Measurements from ENCODE around the gene GLDN. TPM values are rescaled to one million over a fixed set of nuclear protein-coding genes. Genes with fewer than 3 reads are reported as not detected.
A peak's percentile ranks its signal among the peaks of the same experiment; 100 is the strongest.

GLDN gene
- total and polyA plus RNA-seq, 10 of the 15 experiments (the other 5 are each of a cell fraction or from before 2014, with no cell fraction given): 0.13 TPM; not detected in 9

DNA sequence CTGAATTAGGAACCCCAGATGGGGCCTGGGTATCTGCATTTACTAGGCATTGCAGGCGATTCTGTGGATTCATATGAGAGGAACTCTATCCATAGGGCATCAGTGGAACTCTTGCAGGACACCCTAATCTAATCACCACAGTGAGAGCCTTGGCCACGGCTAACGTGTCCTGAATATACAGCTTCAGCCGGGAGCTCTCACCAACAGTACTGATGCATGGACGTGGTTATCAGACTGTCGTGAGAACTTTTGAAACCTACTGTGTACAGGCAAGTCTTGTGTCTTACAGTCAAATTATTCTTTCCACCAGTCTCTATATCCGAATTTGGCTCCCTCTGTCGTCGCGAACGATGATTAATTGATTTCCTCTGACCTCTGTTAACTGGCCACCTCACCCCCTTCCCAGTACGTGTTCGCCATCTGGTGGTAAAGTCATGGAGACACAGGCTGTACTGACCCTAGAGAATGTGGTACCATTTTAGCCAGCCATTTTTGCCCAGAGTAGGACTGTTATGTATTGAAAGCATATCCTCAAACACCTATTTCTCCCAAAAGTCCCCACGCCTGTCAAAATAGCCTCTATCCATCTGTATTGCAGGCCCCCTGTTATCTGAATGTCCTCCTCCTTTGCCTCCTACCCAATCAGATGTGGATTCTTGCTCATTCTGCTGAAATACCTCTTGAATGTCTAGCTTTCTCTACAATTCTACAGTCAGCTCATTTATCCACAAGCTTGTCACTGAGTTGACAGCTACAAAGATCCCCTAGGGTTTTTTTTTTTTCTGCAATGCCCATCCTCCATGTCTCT lies 39.7 kb downstream of the GLDN start:
- no peak overlapping the region for H3K4me2 ChIP-seq (ENCODE audit: control insufficient read depth, insufficient read depth)
- FAIRE-seq: peak; percentile 98
- TF ChIP-seq, protein P1, sequence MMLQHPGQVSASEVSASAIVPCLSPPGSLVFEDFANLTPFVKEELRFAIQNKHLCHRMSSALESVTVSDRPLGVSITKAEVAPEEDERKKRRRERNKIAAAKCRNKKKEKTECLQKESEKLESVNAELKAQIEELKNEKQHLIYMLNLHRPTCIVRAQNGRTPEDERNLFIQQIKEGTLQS (IDR thresholded peaks at IDR 0.05; ENCODE audit: borderline replicate concordance, extremely low read depth, low read depth, low read length): no peak
- TF ChIP-seq ZSCAN29 (IDR thresholded peaks at IDR 0.05): no peak
- TF ChIP-seq, protein P2, sequence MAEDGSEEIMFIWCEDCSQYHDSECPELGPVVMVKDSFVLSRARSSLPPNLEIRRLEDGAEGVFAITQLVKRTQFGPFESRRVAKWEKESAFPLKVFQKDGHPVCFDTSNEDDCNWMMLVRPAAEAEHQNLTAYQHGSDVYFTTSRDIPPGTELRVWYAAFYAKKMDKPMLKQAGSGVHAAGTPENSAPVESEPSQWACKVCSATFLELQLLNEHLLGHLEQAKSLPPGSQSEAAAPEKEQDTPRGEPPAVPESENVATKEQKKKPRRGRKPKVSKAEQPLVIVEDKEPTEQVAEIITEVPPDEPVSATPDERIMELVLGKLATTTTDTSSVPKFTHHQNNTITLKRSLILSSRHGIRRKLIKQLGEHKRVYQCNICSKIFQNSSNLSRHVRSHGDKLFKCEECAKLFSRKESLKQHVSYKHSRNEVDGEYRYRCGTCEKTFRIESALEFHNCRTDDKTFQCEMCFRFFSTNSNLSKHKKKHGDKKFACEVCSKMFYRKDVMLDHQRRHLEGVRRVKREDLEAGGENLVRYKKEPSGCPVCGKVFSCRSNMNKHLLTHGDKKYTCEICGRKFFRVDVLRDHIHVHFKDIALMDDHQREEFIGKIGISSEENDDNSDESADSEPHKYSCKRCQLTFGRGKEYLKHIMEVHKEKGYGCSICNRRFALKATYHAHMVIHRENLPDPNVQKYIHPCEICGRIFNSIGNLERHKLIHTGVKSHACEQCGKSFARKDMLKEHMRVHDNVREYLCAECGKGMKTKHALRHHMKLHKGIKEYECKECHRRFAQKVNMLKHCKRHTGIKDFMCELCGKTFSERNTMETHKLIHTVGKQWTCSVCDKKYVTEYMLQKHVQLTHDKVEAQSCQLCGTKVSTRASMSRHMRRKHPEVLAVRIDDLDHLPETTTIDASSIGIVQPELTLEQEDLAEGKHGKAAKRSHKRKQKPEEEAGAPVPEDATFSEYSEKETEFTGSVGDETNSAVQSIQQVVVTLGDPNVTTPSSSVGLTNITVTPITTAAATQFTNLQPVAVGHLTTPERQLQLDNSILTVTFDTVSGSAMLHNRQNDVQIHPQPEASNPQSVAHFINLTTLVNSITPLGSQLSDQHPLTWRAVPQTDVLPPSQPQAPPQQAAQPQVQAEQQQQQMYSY (CRISPR knock-in tag; IDR thresholded peaks at IDR 0.05): no peak
- no peak for TF ChIP-seq HCFC1 (IDR thresholded peaks at IDR 0.05; ENCODE audit: low read length)
- peak; percentile 92 for TF ChIP-seq NR2F1 (conservative IDR thresholded peaks at IDR 0.05)
- peak; percentile 98 for TF ChIP-seq SMC3 (IDR thresholded peaks at IDR 0.05; ENCODE audit: borderline replicate concordance, low read length)
- TF ChIP-seq TARDBP (IDR thresholded peaks at IDR 0.05; ENCODE audit: borderline replicate concordance): 0 out of 2 replicates have a peak, but pooled peaks have one; percentile 30
- TF ChIP-seq FOXM1 (IDR thresholded peaks at IDR 0.05; ENCODE audit: low read depth, low read length): 0 out of 2 replicates have a peak, but pooled peaks have one; percentile 56
- TF ChIP-seq, protein P3, sequence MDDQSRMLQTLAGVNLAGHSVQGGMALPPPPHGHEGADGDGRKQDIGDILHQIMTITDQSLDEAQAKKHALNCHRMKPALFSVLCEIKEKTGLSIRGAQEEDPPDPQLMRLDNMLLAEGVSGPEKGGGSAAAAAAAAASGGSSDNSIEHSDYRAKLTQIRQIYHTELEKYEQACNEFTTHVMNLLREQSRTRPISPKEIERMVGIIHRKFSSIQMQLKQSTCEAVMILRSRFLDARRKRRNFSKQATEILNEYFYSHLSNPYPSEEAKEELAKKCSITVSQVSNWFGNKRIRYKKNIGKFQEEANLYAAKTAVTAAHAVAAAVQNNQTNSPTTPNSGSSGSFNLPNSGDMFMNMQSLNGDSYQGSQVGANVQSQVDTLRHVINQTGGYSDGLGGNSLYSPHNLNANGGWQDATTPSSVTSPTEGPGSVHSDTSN (IDR thresholded peaks at IDR 0.05; ENCODE audit: insufficient replicate concordance, low read depth, low read length): peak; percentile 84
- TF ChIP-seq, protein P4, sequence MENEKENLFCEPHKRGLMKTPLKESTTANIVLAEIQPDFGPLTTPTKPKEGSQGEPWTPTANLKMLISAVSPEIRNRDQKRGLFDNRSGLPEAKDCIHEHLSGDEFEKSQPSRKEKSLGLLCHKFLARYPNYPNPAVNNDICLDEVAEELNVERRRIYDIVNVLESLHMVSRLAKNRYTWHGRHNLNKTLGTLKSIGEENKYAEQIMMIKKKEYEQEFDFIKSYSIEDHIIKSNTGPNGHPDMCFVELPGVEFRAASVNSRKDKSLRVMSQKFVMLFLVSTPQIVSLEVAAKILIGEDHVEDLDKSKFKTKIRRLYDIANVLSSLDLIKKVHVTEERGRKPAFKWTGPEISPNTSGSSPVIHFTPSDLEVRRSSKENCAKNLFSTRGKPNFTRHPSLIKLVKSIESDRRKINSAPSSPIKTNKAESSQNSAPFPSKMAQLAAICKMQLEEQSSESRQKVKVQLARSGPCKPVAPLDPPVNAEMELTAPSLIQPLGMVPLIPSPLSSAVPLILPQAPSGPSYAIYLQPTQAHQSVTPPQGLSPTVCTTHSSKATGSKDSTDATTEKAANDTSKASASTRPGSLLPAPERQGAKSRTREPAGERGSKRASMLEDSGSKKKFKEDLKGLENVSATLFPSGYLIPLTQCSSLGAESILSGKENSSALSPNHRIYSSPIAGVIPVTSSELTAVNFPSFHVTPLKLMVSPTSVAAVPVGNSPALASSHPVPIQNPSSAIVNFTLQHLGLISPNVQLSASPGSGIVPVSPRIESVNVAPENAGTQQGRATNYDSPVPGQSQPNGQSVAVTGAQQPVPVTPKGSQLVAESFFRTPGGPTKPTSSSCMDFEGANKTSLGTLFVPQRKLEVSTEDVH (IDR thresholded peaks at IDR 0.05; ENCODE audit: low read depth, partially characterized antibody): no peak
- TF ChIP-seq SP1 (IDR thresholded peaks at IDR 0.05; ENCODE audit: low read depth, low read length): no peak
- TF ChIP-seq ZNF274 (IDR thresholded peaks at IDR 0.05; ENCODE audit: insufficient read depth, insufficient read length): no peak
- TF ChIP-seq, protein P5, sequence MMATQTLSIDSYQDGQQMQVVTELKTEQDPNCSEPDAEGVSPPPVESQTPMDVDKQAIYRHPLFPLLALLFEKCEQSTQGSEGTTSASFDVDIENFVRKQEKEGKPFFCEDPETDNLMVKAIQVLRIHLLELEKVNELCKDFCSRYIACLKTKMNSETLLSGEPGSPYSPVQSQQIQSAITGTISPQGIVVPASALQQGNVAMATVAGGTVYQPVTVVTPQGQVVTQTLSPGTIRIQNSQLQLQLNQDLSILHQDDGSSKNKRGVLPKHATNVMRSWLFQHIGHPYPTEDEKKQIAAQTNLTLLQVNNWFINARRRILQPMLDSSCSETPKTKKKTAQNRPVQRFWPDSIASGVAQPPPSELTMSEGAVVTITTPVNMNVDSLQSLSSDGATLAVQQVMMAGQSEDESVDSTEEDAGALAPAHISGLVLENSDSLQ (IDR thresholded peaks at IDR 0.05): peak; percentile 92

More for the DNA sequence above, 39.7 kb downstream of the GLDN start:
- Histone ChIP-seq H3K9ac (ENCODE audit: control insufficient read depth, insufficient read depth, low read length) (no peak overlapping the region), H3K27ac (ENCODE audit: control insufficient read depth, insufficient read depth) (no peak overlapping the region), H3K27me3 (replicated peaks in 1 of 2; ENCODE audit: control insufficient read depth in 2 of 2, insufficient read depth in 2 of 2, low read length in 1 of 2) (peaks cover 0 to 6% of the 10 kb centered on the region in 2 experiments; a peak in 3 of 4 replicates), H3K9me3 (replicated peaks; ENCODE audit: control insufficient read depth, insufficient read depth, low read length) (no peaks in the 10 kb centered on the region), H3K4me3 (no peak overlapping the region), H4K20me1 (ENCODE audit: control insufficient read depth, insufficient read depth) (no peaks in the 10 kb centered on the region), H2AFZ (ENCODE audit: control insufficient read depth, low read depth, low read length) (no peak overlapping the region), H3K79me2 (ENCODE audit: control insufficient read depth, insufficient read depth, low read length) (no peaks in the 10 kb centered on the region), H3K4me1 (ENCODE audit: control insufficient read depth, insufficient read depth, low read length) (no peaks in the 10 kb centered on the region), H3K36me3 (ENCODE audit: control insufficient read depth in 2 of 2, insufficient read depth in 2 of 2, low read length in 1 of 2) (no peaks in the 10 kb centered on the region)
- intact Hi-C loops (cut with micrococcal nuclease; ENCODE audit: unreplicated experiment): loop anchor here (1.0 to 10.0 kb wide), 5 partner anchors 94 to 218 kb away; no protein-coding TSS in a partner anchor
- WGBS (ENCODE audit: insufficient coverage, insufficient replicate concordance, low lambda C conversion rate, missing lambda C conversion rate): 27% methylated on average over 14 of the region's 14 CpGs
- ChIA-PET RAD21 (ENCODE audit: unreplicated experiment) (interaction anchor here (0.6 to 4.3 kb wide), 11 partner anchors 9 to 218 kb away, joined by 3 to 33 read pairs (median 5); no protein-coding TSS in a partner anchor), SMC1A (ENCODE audit: uncharacterized antibody, unreplicated experiment) (interaction anchor here (0.7 to 5.6 kb wide), 13 partner anchors 12 to 391 kb away, joined by 3 to 60 read pairs (median 5); no protein-coding TSS in a partner anchor), CTCF (interaction anchor here (0.7 to 9.7 kb wide), 19 partner anchors 9 to 236 kb away, joined by 3 to 111 read pairs (median 4); no protein-coding TSS in a partner anchor), POLR2A (no interaction called here)
- BruUV-seq (replicated peaks): no TSS peak
- DNase-seq (ENCODE audit: low read depth, low spot score) (peak; percentile 34), ATAC-seq (peak; percentile 98)
- in situ Hi-C loops (cut with MboI): loop anchor here (5.0 kb wide), 2 partner anchors 94 to 219 kb away; no protein-coding TSS in a partner anchor
